Inferior parietal cortex (tissue), 1 donor: ENCODE results near the gene ACP3.

Experiments
- DNase-seq: peaks from one replicate; pipeline ENCODE4 v3.0.0-alpha.2; 2016; ENCODE audit errors: extremely low spot score

The ACP3 gene

DNA sequence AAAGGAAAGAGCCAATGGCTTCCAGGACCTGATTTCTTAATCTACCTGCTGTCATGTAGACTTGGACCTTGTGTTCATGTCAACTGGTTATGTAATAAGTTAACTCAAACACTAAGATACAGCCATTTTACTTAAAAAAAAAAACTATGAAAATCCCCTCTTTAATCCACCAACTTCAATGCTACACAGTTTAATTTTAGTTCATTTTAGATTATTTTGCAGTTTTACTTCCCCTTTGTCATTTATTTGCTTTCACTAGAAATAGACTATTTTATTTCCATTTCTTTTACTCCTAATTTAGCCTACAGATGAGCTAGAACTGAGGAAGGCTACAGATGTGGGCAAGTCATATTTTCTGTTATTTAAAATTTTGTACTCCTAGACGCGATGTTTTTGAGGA, 89.4 kb downstream of the ACP3 start:
- DNase-seq, result no peak

- DNase-seq, result no peak
Measured at GRCh38 chr3:132407025-132407424, 89.8 kb downstream of the ACP3 start.
